HEK293 (cell line): ENCODE data around the gene UBE2E1.

Experiments
- CTCF ChIA-PET: fragments of 350-600 bp; formaldehyde crosslinking; extraction: SDS; loops from one replicate; lab custom pipeline; 2021; ENCODE audit warnings: antibody characterized with exemption; lab: Yijun Ruan, JAX
- POLR2A ChIA-PET: fragments of 300-600 bp; formaldehyde crosslinking; extraction: SDS; loops from one replicate; lab custom pipeline; 2020; ENCODE audit warnings: antibody characterized with exemption, inconsistent platforms; lab: Yijun Ruan, JAX
- H3K27ac ChIP-seq: fragments of 200-500 bp; sonication (Bioruptor generic); 2 replicates; pipeline ENCODE4 v1.5.1; 2014; ENCODE audit warnings: low read depth, low read length, control low read depth, inconsistent platforms; ENCODE audit errors: extremely low read depth
- H3K36me3 ChIP-seq, 2 experiments: fragments of 200-500 bp in 1 of 2; sonication (Bioruptor generic) in 1 of 2; 1 replicate in 1 of 2; 2 replicates in 1 of 2; pipeline ENCODE4 v1.5.1; 2014 to 2017; ENCODE audit warnings: inconsistent platforms in 2 of 2, low read length in 2 of 2; ENCODE audit not compliant: control insufficient read depth in 2 of 2, insufficient read depth in 1 of 2
- H3K4me1 ChIP-seq: fragments of 200-500 bp; sonication (Bioruptor generic); 2 replicates; pipeline ENCODE4 v1.5.1; 2014; ENCODE audit warnings: mild to moderate bottlenecking, low read length, inconsistent platforms; ENCODE audit not compliant: control insufficient read depth, insufficient read depth
- H3K4me3 ChIP-seq: 2 replicates; pipeline ENCODE4 v1.5.1; 2011; ENCODE audit warnings: low read depth, mild to moderate bottlenecking, control low read depth, low read length, moderate library complexity
- H3K9me3 ChIP-seq: fragments of 200-500 bp; sonication (Bioruptor generic); 2 replicates; pipeline ENCODE4 v1.5.1; 2014; ENCODE audit warnings: low read depth, low read length, inconsistent platforms; ENCODE audit not compliant: control insufficient read depth, insufficient read depth
- EGR2 ChIP-seq: fragments of 450-650 bp; formaldehyde crosslinking; IDR thresholded peaks from 2 replicates; pipeline ENCODE4 v1.5.1; 2016; ENCODE audit warnings: low read depth, missing biosample characterization, missing genetic modification characterization
- GFI1B ChIP-seq: fragments of 450-650 bp; formaldehyde crosslinking; IDR thresholded peaks from 2 replicates; pipeline ENCODE4 v1.5.1; 2016; ENCODE audit warnings: missing biosample characterization, missing genetic modification characterization
- PRDM6 ChIP-seq: fragments of 450-650 bp; formaldehyde crosslinking; IDR thresholded peaks from 2 replicates; pipeline ENCODE4 v1.5.1; 2017; ENCODE audit warnings: missing biosample characterization, missing genetic modification characterization
- ZBTB17 ChIP-seq: fragments of 450-650 bp; formaldehyde crosslinking; IDR thresholded peaks from 2 replicates; pipeline ENCODE4 v1.5.1; 2016; ENCODE audit warnings: missing biosample characterization, missing genetic modification characterization
- ZNF140 ChIP-seq: fragments of 450-650 bp; formaldehyde crosslinking; IDR thresholded peaks from 2 replicates; pipeline ENCODE4 v1.5.1; 2016; ENCODE audit warnings: missing biosample characterization, missing genetic modification characterization
- ZNF155 ChIP-seq: fragments of 450-650 bp; formaldehyde crosslinking; IDR thresholded peaks from 2 replicates; pipeline ENCODE4 v1.5.1; 2016; ENCODE audit warnings: missing biosample characterization, missing genetic modification characterization
- ZNF174 ChIP-seq: fragments of 450-650 bp; formaldehyde crosslinking; IDR thresholded peaks from 2 replicates; pipeline ENCODE4 v1.5.0; 2017; ENCODE audit warnings: missing biosample characterization, mild to moderate bottlenecking, missing genetic modification characterization
- ZNF23 ChIP-seq: fragments of 450-650 bp; formaldehyde crosslinking; IDR thresholded peaks from 2 replicates; pipeline ENCODE4 v1.5.1; 2016; ENCODE audit warnings: missing biosample characterization, missing genetic modification characterization, borderline replicate concordance
- ZNF239 ChIP-seq: fragments of 450-650 bp; formaldehyde crosslinking; IDR thresholded peaks from 2 replicates; pipeline ENCODE4 v1.5.1; 2016; ENCODE audit warnings: missing biosample characterization, missing genetic modification characterization
- ZNF292 ChIP-seq: fragments of 450-650 bp; formaldehyde crosslinking; IDR thresholded peaks from 2 replicates; pipeline ENCODE4 v1.5.1; 2016; ENCODE audit warnings: low read depth, missing biosample characterization, missing genetic modification characterization, borderline replicate concordance
- ZNF366 ChIP-seq: fragments of 450-650 bp; formaldehyde crosslinking; conservative IDR thresholded peaks from 2 replicates; pipeline ENCODE4 v1.5.1; 2016; ENCODE audit warnings: missing biosample characterization, missing genetic modification characterization
- ZNF37A ChIP-seq: fragments of 450-650 bp; IDR thresholded peaks from 2 replicates; pipeline ENCODE4 v1.5.1; 2018; ENCODE audit warnings: missing biosample characterization, missing genetic modification characterization
- ZNF394 ChIP-seq: fragments of 450-650 bp; formaldehyde crosslinking; IDR thresholded peaks from 2 replicates; pipeline ENCODE4 v1.5.1; 2016; ENCODE audit warnings: missing biosample characterization, missing genetic modification characterization, mild to moderate bottlenecking, moderate library complexity, borderline replicate concordance
- ZNF473 ChIP-seq: fragments of 450-650 bp; formaldehyde crosslinking; IDR thresholded peaks from 2 replicates; pipeline ENCODE4 v1.5.1; 2017; ENCODE audit warnings: missing biosample characterization, missing genetic modification characterization
- ZNF514 ChIP-seq: fragments of 450-650 bp; formaldehyde crosslinking; IDR thresholded peaks from 2 replicates; pipeline ENCODE4 v1.5.1; 2016; ENCODE audit warnings: missing biosample characterization, missing genetic modification characterization
- ZNF654 ChIP-seq: fragments of 450-650 bp; formaldehyde crosslinking; IDR thresholded peaks from 2 replicates; pipeline ENCODE4 v1.5.1; 2016; ENCODE audit warnings: low read depth, missing biosample characterization, missing genetic modification characterization
- ZNF76 ChIP-seq: fragments of 450-650 bp; formaldehyde crosslinking; IDR thresholded peaks from 2 replicates; pipeline ENCODE4; 2016; ENCODE audit warnings: low read depth, missing biosample characterization, missing genetic modification characterization, borderline replicate concordance
- ZSCAN18 ChIP-seq: fragments of 450-650 bp; formaldehyde crosslinking; IDR thresholded peaks from 2 replicates; pipeline ENCODE4 v1.5.1; 2016; ENCODE audit warnings: missing biosample characterization, missing genetic modification characterization
- TF ChIP-seq, protein P1 (sequence below): fragments of 450-650 bp; formaldehyde crosslinking; IDR thresholded peaks from 2 replicates; pipeline ENCODE4 v1.5.1; 2017; ENCODE audit warnings: missing biosample characterization, mild to moderate bottlenecking, missing genetic modification characterization, moderate library complexity

The UBE2E1 gene

GRCh38 chr3:23861689-23862088 is 55.9 kb downstream of the UBE2E1 start (continued):
- TF ChIP-seq ZNF514 (tag by site-specific recombination) (no peak), ZNF239 (no peak), ZNF37A (tag by site-specific recombination) (no peak), GFI1B (tag by site-specific recombination) (no peak), ZNF292 (tag by site-specific recombination) (no peak), ZNF394 (no peak), EGR2 (tag by site-specific recombination) (no peak), ZNF366 (no peak), ZNF23 (tag by site-specific recombination) (no peak), ZNF155 (no peak), ZNF654 (tag by site-specific recombination) (no peak)

GRCh38 chr3:23863060-23863459 is 57.3 kb downstream of the UBE2E1 start:
- Histone ChIP-seq H3K4me1 (peaks cover 4% of the 10 kb centered on the region), H3K4me3 (no peak overlapping the region), H3K9me3 (no peaks in the 10 kb centered on the region), H3K36me3 (peaks cover 0 to 10% of the 10 kb centered on the region in 2 experiments; a peak in 1 of 3 replicates), H3K27ac (no peak overlapping the region)
- no peak for TF ChIP-seq ZNF473 (tag by site-specific recombination)
- TF ChIP-seq PRDM6 (tag by site-specific recombination), result 0 out of 2 replicates have a peak, but pooled peaks have one; percentile 17
- TF ChIP-seq ZSCAN18 (tag by site-specific recombination), result no peak
- CTCF ChIA-PET, result no interaction called here
- POLR2A ChIA-PET, result no interaction called here

DNA sequence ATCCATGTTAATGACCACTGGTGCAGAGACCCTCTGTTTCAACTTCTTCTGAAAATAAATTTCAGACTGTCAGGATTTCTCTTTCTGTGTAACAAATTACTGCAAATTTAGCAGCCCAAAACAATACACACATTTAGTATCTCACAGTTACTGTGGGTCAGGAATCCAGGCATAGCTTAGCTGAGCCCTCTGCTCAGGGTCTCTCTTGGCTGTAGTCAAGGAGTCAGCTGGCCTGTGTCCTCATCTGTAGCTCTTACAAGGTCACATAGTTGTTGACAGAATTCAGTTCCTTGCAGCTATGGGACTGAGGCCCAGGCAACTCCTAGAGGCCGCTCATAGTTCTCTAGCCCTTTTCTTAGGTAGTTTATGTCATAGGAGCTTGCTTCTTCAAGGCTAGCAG is 59.2 kb downstream of the UBE2E1 start:
- no peak overlapping the region for H3K27ac ChIP-seq
- no peak overlapping the region for H3K4me3 ChIP-seq
- POLR2A ChIA-PET, result no interaction called here
- 0 out of 2 replicates have a peak, but pooled peaks have one; percentile 12 for TF ChIP-seq ZBTB17
- no peak for TF ChIP-seq ZNF140 (tag by site-specific recombination)
- TF ChIP-seq ZNF76 (tag by site-specific recombination), result no peak
- TF ChIP-seq, protein P1, sequence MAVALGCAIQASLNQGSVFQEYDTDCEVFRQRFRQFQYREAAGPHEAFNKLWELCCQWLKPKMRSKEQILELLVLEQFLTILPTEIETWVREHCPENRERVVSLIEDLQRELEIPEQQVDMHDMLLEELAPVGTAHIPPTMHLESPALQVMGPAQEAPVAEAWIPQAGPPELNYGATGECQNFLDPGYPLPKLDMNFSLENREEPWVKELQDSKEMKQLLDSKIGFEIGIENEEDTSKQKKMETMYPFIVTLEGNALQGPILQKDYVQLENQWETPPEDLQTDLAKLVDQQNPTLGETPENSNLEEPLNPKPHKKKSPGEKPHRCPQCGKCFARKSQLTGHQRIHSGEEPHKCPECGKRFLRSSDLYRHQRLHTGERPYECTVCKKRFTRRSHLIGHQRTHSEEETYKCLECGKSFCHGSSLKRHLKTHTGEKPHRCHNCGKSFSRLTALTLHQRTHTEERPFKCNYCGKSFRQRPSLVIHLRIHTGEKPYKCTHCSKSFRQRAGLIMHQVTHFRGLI (tag by site-specific recombination), result no peak
- no peak for TF ChIP-seq ZNF174 (tag by site-specific recombination)
- TF ChIP-seq, all 188 proteins: peak for 1
- Histone ChIP-seq H3K36me3 (peaks cover 0 to 10% of the 10 kb centered on the region in 2 experiments; a peak in 1 of 3 replicates), H3K9me3 (no peaks in the 10 kb centered on the region), H3K4me1 (no peaks in the 10 kb centered on the region)
- CTCF ChIA-PET, result interaction anchor here (1.0 kb wide), 1 partner anchor 11 kb away, joined by 3 read pairs; no protein-coding TSS in a partner anchor
